IMR-90 (cell line): ENCODE results near the gene C15orf61. TPM values are rescaled to one million over a fixed set of nuclear protein-coding genes. Genes with fewer than 3 reads are reported as not detected.

Experiments
- ATAC-seq: fragments of 200-7000 bp; cut with Tn5 transposase; 2 replicates; pipeline ENCODE4 v1.9.1; 2020; ENCODE audit warnings: low read depth, mild to moderate bottlenecking, moderate library complexity
- BruUV-seq: library from RNA; stranded (reverse); fragments of 400-500 nt; replicated peaks from 2 replicates; lab custom pipeline; 2021; lab: Mats Ljungman, UMichigan
- CTCF ChIA-PET: fragments of 300-600 bp; formaldehyde crosslinking; extraction: SDS; loops from one replicate; lab custom pipeline; 2021; ENCODE audit warnings: antibody characterized with exemption; lab: Yijun Ruan, JAX
- POLR2A ChIA-PET: fragments of 300-600 bp; sonication (Branson Sonifier 250); formaldehyde crosslinking; loops from one replicate; lab custom pipeline; 2022; ENCODE audit warnings: antibody characterized with exemption; ENCODE audit not compliant: unreplicated experiment; lab: Charles Lee
- DNase-seq: peaks from one replicate; pipeline ENCODE4 v3.0.0; 2013
- H2AFZ ChIP-seq: replicated peaks from 2 replicates; pipeline ENCODE3; 2013; ENCODE audit warnings: low read length, mild to moderate bottlenecking; ENCODE audit not compliant: poor library complexity
- H2AK5ac ChIP-seq: 2 replicates; pipeline ENCODE4 v1.6.1; 2013; ENCODE audit warnings: low read depth, low read length, inconsistent platforms
- H2AK9ac ChIP-seq: replicated peaks from 2 replicates; pipeline ENCODE3; 2013; ENCODE audit warnings: mild to moderate bottlenecking, low read depth, low read length, moderate library complexity; ENCODE audit not compliant: poor library complexity
- H2BK120ac ChIP-seq: 2 replicates; pipeline ENCODE4 v1.6.1; 2013; ENCODE audit warnings: low read depth, low read length, inconsistent platforms
- H2BK15ac ChIP-seq: 3 replicates; pipeline ENCODE4 v1.6.1; 2013; ENCODE audit warnings: low read depth, low read length, inconsistent platforms
- H2BK20ac ChIP-seq: 2 replicates; pipeline ENCODE4 v1.6.1; 2013; ENCODE audit warnings: low read depth, mild to moderate bottlenecking, inconsistent platforms, low read length, moderate library complexity
- H2BK5ac ChIP-seq: 2 replicates; pipeline ENCODE4 v1.6.1; 2013; ENCODE audit warnings: mild to moderate bottlenecking, low read depth, low read length, inconsistent platforms; ENCODE audit not compliant: poor library complexity, severe bottlenecking
- H3K14ac ChIP-seq: replicated peaks from 2 replicates; pipeline ENCODE4 v1.6.1; 2013; ENCODE audit warnings: low read depth, low read length, inconsistent platforms
- H3K18ac ChIP-seq: 2 replicates; pipeline ENCODE4 v1.6.1; 2013; ENCODE audit warnings: low read depth, low read length, control low read depth
- H3K23ac ChIP-seq: 2 replicates; pipeline ENCODE4 v1.6.1; 2013; ENCODE audit warnings: low read depth, low read length, inconsistent platforms
- H3K27ac ChIP-seq: 2 replicates; pipeline ENCODE4 v1.5.1; 2013; ENCODE audit warnings: mild to moderate bottlenecking, control low read depth, low read length; ENCODE audit not compliant: insufficient read depth
- H3K27me3 ChIP-seq: 2 replicates; pipeline ENCODE4 v1.6.1; 2013; ENCODE audit warnings: low read length; ENCODE audit not compliant: control insufficient read depth, insufficient read depth
- H3K36me3 ChIP-seq: 2 replicates; pipeline ENCODE4 v1.6.1; 2013; ENCODE audit warnings: low read length, mixed read lengths; ENCODE audit not compliant: control insufficient read depth, insufficient read depth
- H3K4ac ChIP-seq: 2 replicates; pipeline ENCODE4 v1.6.1; 2013; ENCODE audit warnings: low read depth, low read length, inconsistent platforms
- H3K4me1 ChIP-seq: 2 replicates; pipeline ENCODE4 v1.6.1; 2013; ENCODE audit warnings: low read length, mixed read lengths; ENCODE audit not compliant: control insufficient read depth, insufficient read depth
- H3K4me2 ChIP-seq: 2 replicates; pipeline ENCODE4 v1.6.1; 2013; ENCODE audit warnings: low read depth, mild to moderate bottlenecking, control low read depth, low read length, moderate library complexity
- H3K4me3 ChIP-seq: 2 replicates; pipeline ENCODE4 v1.5.1; 2013; ENCODE audit warnings: low read depth, mild to moderate bottlenecking, control low read depth, low read length, moderate library complexity; ENCODE audit not compliant: insufficient read depth
- H3K56ac ChIP-seq: 2 replicates; pipeline ENCODE4 v1.6.1; 2013; ENCODE audit warnings: low read length, inconsistent platforms; ENCODE audit not compliant: insufficient read depth; ENCODE audit errors: extremely low read depth
- H3K79me1 ChIP-seq, 2 experiments: 2 replicates each; pipeline ENCODE4 v1.6.1; 2013; ENCODE audit warnings: low read length in 2 of 2, inconsistent platforms in 1 of 2, low read depth in 1 of 2
- H3K9ac ChIP-seq: 2 replicates; pipeline ENCODE4 v1.6.1; 2013; ENCODE audit warnings: low read depth, low read length, control low read depth
- H3K9me1 ChIP-seq: 2 replicates; pipeline ENCODE4 v1.6.1; 2013; ENCODE audit warnings: low read length, inconsistent platforms; ENCODE audit not compliant: insufficient read depth
- H3K9me3 ChIP-seq: 2 replicates; pipeline ENCODE4 v1.6.1; 2013; ENCODE audit warnings: low read length; ENCODE audit not compliant: control insufficient read depth, insufficient read depth
- H4K20me1 ChIP-seq: 2 replicates; pipeline ENCODE4 v1.6.1; 2013; ENCODE audit warnings: low read length, inconsistent platforms; ENCODE audit not compliant: insufficient read depth
- H4K5ac ChIP-seq: 2 replicates; pipeline ENCODE4 v1.6.1; 2013; ENCODE audit warnings: mild to moderate bottlenecking, low read depth, low read length, control low read depth
- H4K8ac ChIP-seq, 2 experiments: 2 replicates each; pipeline ENCODE4 v1.6.1; 2013; ENCODE audit warnings: low read depth in 2 of 2, low read length in 2 of 2, control low read depth in 1 of 2, inconsistent platforms in 1 of 2
- H4K91ac ChIP-seq: 2 replicates; pipeline ENCODE4 v1.6.1; 2013; ENCODE audit warnings: low read depth, low read length, inconsistent platforms; ENCODE audit not compliant: insufficient read depth
- BHLHE40 ChIP-seq: fragments of 150-350 bp; IDR thresholded peaks from 2 replicates; pipeline ENCODE4 v1.6.1; 2016; ENCODE audit warnings: mild to moderate bottlenecking, low read depth, low read length
- CEBPB ChIP-seq: IDR thresholded peaks from 2 replicates; pipeline ENCODE4 v1.6.1; 2012; ENCODE audit warnings: low read depth, low read length, improper control_type of control experiment
- CHD1 ChIP-seq: IDR thresholded peaks from 2 replicates; pipeline ENCODE4 v1.6.1; 2012; ENCODE audit warnings: low read depth, low read length, improper control_type of control experiment
- FOS ChIP-seq: fragments of 150-350 bp; IDR thresholded peaks from 2 replicates; pipeline ENCODE4 v1.6.1; 2016; ENCODE audit warnings: low read depth, low read length
- MAFK ChIP-seq: IDR thresholded peaks from 2 replicates; pipeline ENCODE4 v1.6.1; 2012; ENCODE audit warnings: low read depth, low read length, improper control_type of control experiment
- MAZ ChIP-seq: IDR thresholded peaks from 2 replicates; pipeline ENCODE4 v1.6.1; 2012; ENCODE audit warnings: low read depth, mild to moderate bottlenecking, low read length, improper control_type of control experiment, moderate library complexity, borderline replicate concordance
- MXI1 ChIP-seq: IDR thresholded peaks from 2 replicates; pipeline ENCODE4 v1.6.1; 2012; ENCODE audit warnings: low read depth, mild to moderate bottlenecking, low read length, moderate library complexity, borderline replicate concordance
- RAD21 ChIP-seq: IDR thresholded peaks from 2 replicates; pipeline ENCODE4 v1.6.1; 2012; ENCODE audit warnings: low read length, improper control_type of control experiment
- RCOR1 ChIP-seq: IDR thresholded peaks from 2 replicates; pipeline ENCODE4 v1.6.1; 2012; ENCODE audit warnings: mild to moderate bottlenecking, low read length, improper control_type of control experiment; ENCODE audit not compliant: insufficient replicate concordance
- RFX5 ChIP-seq: IDR thresholded peaks from 2 replicates; pipeline ENCODE4 v1.8.0; 2012; ENCODE audit warnings: low read depth, mild to moderate bottlenecking, low read length, moderate library complexity
- SMC3 ChIP-seq: fragments of 150-350 bp; IDR thresholded peaks from 2 replicates; pipeline ENCODE4 v1.6.1; 2016; ENCODE audit warnings: low read depth, mild to moderate bottlenecking, antibody characterized with exemption, low read length, moderate library complexity
- WGBS, 2 experiments: methylation state at CpG; one replicate each; pipeline versions ENCODE4 v1.1.5 to v1.1.7; 2013; ENCODE audit warnings: missing lambda C conversion rate in 2 of 2; ENCODE audit not compliant: insufficient read length in 1 of 2; ENCODE audit errors: extremely low coverage in 2 of 2; 5-methylcytosine and 5-hydroxymethylcytosine counted together
- dilution Hi-C: fragments of 300-500 bp; cut with HindIII; formaldehyde crosslinking; loops from one replicate; pipeline ENCODE4 v1.14.3; 2018; ENCODE audit warnings: low sequenced_read_pairs; ENCODE audit not compliant: unreplicated experiment
- in situ Hi-C: fragments of 300-500 bp; cut with MboI; formaldehyde crosslinking; loops from 3 replicates; pipeline ENCODE4 v1.14.3; 2019; ENCODE audit warnings: low sequenced_read_pairs, inconsistent platforms, mixed read lengths
- intact Hi-C: fragments of 100-400 bp; cut with micrococcal nuclease; formaldehyde crosslinking; loops from 2 replicates; pipeline ENCODE4 v1.10.0; 2022
- polyA plus RNA-seq, 3 experiments: library from polyadenylated mRNA; depleted of rRNA; stranded (reverse); fragments of >200 nt; gene quantifications; 2 replicates each; pipeline ENCODE4 v1.2.3, GENCODE V29; 2012; ENCODE audit warnings: low replicate concordance in 1 of 3
- total RNA-seq: library from RNA; depleted of rRNA; stranded (reverse); fragments of >200 nt; gene quantifications from 2 replicates; pipeline ENCODE4 v1.2.3, GENCODE V29; 2012
- TF ChIP-seq, protein P1 (sequence below): fragments of 150-350 bp; IDR thresholded peaks from 2 replicates; pipeline ENCODE4 v1.6.1; 2017; ENCODE audit warnings: mild to moderate bottlenecking, antibody characterized with exemption, low read length, low read depth
- TF ChIP-seq, protein P2 (sequence below): fragments of 150-350 bp; IDR thresholded peaks from 2 replicates; pipeline ENCODE4 v1.6.1; 2016; ENCODE audit warnings: low read depth, mild to moderate bottlenecking, low read length, moderate library complexity, borderline replicate concordance
- TF ChIP-seq, protein P3 (sequence below): conservative IDR thresholded peaks from 2 replicates; pipeline ENCODE4 v1.5.1; 2012; ENCODE audit warnings: mild to moderate bottlenecking, low read depth, low read length, improper control_type of control experiment

Gene C15orf61
- total and polyA plus RNA-seq, 2 of the 4 experiments (the other 2 are of a cell fraction): 1.4 to 2.5 TPM

DNA sequence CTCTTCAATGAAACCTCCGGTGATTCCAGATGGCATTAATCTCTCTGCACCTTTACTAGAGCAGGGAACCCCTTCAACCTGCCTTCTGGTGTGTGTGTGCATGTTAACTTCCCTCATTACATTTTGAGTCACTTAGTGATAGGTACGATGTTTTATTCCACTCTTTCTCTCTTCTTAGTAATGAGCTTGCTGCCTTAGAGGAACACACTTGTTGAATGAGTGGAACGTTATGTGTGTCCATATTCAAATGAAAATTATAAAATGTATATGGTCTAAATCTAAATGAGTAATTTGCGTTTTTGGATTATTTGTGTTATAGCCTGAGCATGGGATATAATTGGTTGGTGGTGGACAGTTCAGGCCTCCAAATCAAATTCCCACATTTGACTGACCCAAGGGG is 33.6 kb downstream of the C15orf61 start:
- Histone ChIP-seq H3K27ac (no peak overlapping the region), H2AK9ac (no peak overlapping the region), H3K9ac (no peak overlapping the region), H3K36me3 (peaks cover 9% of the 10 kb centered on the region), H3K27me3 (no peaks in the 10 kb centered on the region), H2AFZ (no peak overlapping the region), H4K8ac (no peak overlapping the region), H3K4ac (no peak overlapping the region), H4K91ac (no peak overlapping the region), H2AK5ac (no peak overlapping the region), H3K4me1 (peaks cover 2% of the 10 kb centered on the region), H2BK120ac (no peak overlapping the region), H3K9me3 (no peaks in the 10 kb centered on the region), H2BK20ac (no peak overlapping the region), H3K4me3 (no peak overlapping the region), H4K5ac (no peak overlapping the region), H4K20me1 (no peaks in the 10 kb centered on the region), H3K14ac (no peak overlapping the region), H3K9me1 (no peaks in the 10 kb centered on the region), H3K18ac (no peak overlapping the region), H2BK15ac (no peak overlapping the region), H2BK5ac (no peak overlapping the region), H3K56ac (no peak overlapping the region), H3K4me2 (no peak overlapping the region), H3K23ac (no peak overlapping the region), H3K79me1 (peaks cover 0 to 4% of the 10 kb centered on the region in 2 experiments; a peak in 3 of 4 replicates)
- ChIA-PET CTCF (no interaction called here), POLR2A (no interaction called here)
- in situ Hi-C loops: no loop called here
- ATAC-seq (no peak), DNase-seq (no peak)
- 100% methylated on average over 1 of the region's 4 CpGs; no CpG with 5 or more reads in 1 of the 2 experiments for WGBS, 2 experiments
- BruUV-seq: no TSS peak
- dilution Hi-C loops: no loop called here
- TF ChIP-seq, protein P1, sequence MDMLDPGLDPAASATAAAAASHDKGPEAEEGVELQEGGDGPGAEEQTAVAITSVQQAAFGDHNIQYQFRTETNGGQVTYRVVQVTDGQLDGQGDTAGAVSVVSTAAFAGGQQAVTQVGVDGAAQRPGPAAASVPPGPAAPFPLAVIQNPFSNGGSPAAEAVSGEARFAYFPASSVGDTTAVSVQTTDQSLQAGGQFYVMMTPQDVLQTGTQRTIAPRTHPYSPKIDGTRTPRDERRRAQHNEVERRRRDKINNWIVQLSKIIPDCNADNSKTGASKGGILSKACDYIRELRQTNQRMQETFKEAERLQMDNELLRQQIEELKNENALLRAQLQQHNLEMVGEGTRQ: no peak
- TF ChIP-seq MXI1 (no peak), BHLHE40 (no peak), CHD1 (no peak), CEBPB (no peak), RCOR1 (no peak), SMC3 (no peak), MAFK (no peak), RFX5 (no peak), FOS (no peak), MAZ (no peak), RAD21 (no peak)
- TF ChIP-seq, protein P2, sequence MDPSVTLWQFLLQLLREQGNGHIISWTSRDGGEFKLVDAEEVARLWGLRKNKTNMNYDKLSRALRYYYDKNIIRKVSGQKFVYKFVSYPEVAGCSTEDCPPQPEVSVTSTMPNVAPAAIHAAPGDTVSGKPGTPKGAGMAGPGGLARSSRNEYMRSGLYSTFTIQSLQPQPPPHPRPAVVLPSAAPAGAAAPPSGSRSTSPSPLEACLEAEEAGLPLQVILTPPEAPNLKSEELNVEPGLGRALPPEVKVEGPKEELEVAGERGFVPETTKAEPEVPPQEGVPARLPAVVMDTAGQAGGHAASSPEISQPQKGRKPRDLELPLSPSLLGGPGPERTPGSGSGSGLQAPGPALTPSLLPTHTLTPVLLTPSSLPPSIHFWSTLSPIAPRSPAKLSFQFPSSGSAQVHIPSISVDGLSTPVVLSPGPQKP: no peak
- TF ChIP-seq, protein P3, sequence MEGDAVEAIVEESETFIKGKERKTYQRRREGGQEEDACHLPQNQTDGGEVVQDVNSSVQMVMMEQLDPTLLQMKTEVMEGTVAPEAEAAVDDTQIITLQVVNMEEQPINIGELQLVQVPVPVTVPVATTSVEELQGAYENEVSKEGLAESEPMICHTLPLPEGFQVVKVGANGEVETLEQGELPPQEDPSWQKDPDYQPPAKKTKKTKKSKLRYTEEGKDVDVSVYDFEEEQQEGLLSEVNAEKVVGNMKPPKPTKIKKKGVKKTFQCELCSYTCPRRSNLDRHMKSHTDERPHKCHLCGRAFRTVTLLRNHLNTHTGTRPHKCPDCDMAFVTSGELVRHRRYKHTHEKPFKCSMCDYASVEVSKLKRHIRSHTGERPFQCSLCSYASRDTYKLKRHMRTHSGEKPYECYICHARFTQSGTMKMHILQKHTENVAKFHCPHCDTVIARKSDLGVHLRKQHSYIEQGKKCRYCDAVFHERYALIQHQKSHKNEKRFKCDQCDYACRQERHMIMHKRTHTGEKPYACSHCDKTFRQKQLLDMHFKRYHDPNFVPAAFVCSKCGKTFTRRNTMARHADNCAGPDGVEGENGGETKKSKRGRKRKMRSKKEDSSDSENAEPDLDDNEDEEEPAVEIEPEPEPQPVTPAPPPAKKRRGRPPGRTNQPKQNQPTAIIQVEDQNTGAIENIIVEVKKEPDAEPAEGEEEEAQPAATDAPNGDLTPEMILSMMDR: no peak
- intact Hi-C loops: no loop called here
